OCI-LY1 (cell line): ENCODE measurements around the gene TIPIN.
"Not testable (repeated sequence)": the region's sequence is repeated elsewhere in the genome, so short reads cannot be mapped to it uniquely, and the experiment has no call there.

Experiments used
- H2AFZ ChIP-seq: fragments of 200-600 bp; sonication (generic), shearing (Covaris generic); 2 replicates; pipeline ENCODE4 v1.6.0; 2014; ENCODE audit warnings: antibody characterized with exemption, mild to moderate bottlenecking, low read length
- H3F3A ChIP-seq: fragments of 200-600 bp; sonication (generic), shearing (Covaris generic); 2 replicates; pipeline ENCODE4 v1.6.0; 2014; ENCODE audit warnings: mild to moderate bottlenecking, antibody characterized with exemption, low read length, moderate library complexity; ENCODE audit not compliant: insufficient read depth
- H3K27ac ChIP-seq: fragments of 200-600 bp; sonication (generic); 2 replicates; pipeline ENCODE4 v1.5.1; 2014; ENCODE audit warnings: low read length, mixed run types, mild to moderate bottlenecking, low read depth; ENCODE audit not compliant: poor library complexity, severe bottlenecking
- H3K27me3 ChIP-seq: fragments of 200-600 bp; sonication (generic); 2 replicates; pipeline ENCODE4 v1.6.0; 2014; ENCODE audit warnings: antibody characterized with exemption, mild to moderate bottlenecking, low read length, moderate library complexity; ENCODE audit not compliant: insufficient read depth
- H3K36me3 ChIP-seq: fragments of 200-600 bp; sonication (generic); 2 replicates; pipeline ENCODE4 v1.6.1; 2014; ENCODE audit warnings: mild to moderate bottlenecking, antibody characterized with exemption, low read length, moderate library complexity, mixed read lengths; ENCODE audit not compliant: insufficient read depth
- H3K4me1 ChIP-seq: fragments of 200-600 bp; sonication (generic); 2 replicates; pipeline ENCODE4 v1.5.1; 2014; ENCODE audit warnings: mild to moderate bottlenecking, low read length, moderate library complexity; ENCODE audit not compliant: insufficient read depth, severe bottlenecking
- H3K4me2 ChIP-seq: fragments of 200-600 bp; sonication (generic), shearing (Covaris generic); 2 replicates; pipeline ENCODE4 v1.6.1; 2014; ENCODE audit warnings: low read length
- H3K4me3 ChIP-seq: fragments of 200-600 bp; sonication (generic); 2 replicates; pipeline ENCODE4 v1.5.1; 2014; ENCODE audit warnings: low read length, low read depth, mild to moderate bottlenecking, mixed read lengths; ENCODE audit not compliant: poor library complexity, severe bottlenecking
- H3K79me2 ChIP-seq: fragments of 200-600 bp; shearing (Covaris generic); 2 replicates; pipeline ENCODE4 v1.6.1; 2016; ENCODE audit warnings: mixed run types, low read length, mixed read lengths; ENCODE audit not compliant: insufficient read depth
- H3K9ac ChIP-seq: fragments of 200-600 bp; sonication (generic), shearing (Covaris generic); 2 replicates; pipeline ENCODE4 v1.6.1; 2014; ENCODE audit warnings: mild to moderate bottlenecking, low read length, mixed read lengths
- H3K9me2 ChIP-seq: fragments of 200-600 bp; sonication (generic), shearing (Covaris generic); 2 replicates; pipeline ENCODE4 v1.6.1; 2014; ENCODE audit warnings: low read depth, mild to moderate bottlenecking, low read length, mixed read lengths
- H3K9me3 ChIP-seq: fragments of 200-600 bp; shearing (Covaris generic); 2 replicates; pipeline ENCODE4 v1.6.1; 2014; ENCODE audit warnings: low read length, mixed read lengths
- H4K20me1 ChIP-seq: fragments of 200-600 bp; sonication (generic), shearing (Covaris generic); 2 replicates; pipeline ENCODE4 v1.6.0; 2016; ENCODE audit warnings: mild to moderate bottlenecking, low read length; ENCODE audit not compliant: insufficient read depth
- EZH2 ChIP-seq: fragments of 200-600 bp; sonication (generic), shearing (Covaris generic); IDR thresholded peaks from 2 replicates; pipeline ENCODE4 v1.8.0; 2017; ENCODE audit warnings: borderline replicate concordance, mixed run types, mild to moderate bottlenecking, antibody characterized with exemption, low read length, moderate library complexity, mixed read lengths
- TF ChIP-seq, protein P1 (sequence below): fragments of 200-600 bp; sonication (generic), shearing (Covaris generic); IDR thresholded peaks from 2 replicates; pipeline ENCODE4 v1.5.1; 2017; ENCODE audit warnings: mild to moderate bottlenecking, antibody characterized with exemption, low read length, moderate library complexity, mixed read lengths

Gene TIPIN

GRCh38 chr15:66386204-66387123 lies 30.0 kb upstream of the TIPIN start, which contains the start of gene MAP2K1:
TSS of gene MAP2K1 (plus strand) at chr15:66386912. CDS start at chr15:66387348, 436 bp downstream.
- H3K27ac ChIP-seq, result peak within 1 kb of the TSS; percentile 84
- no peaks in the 10 kb centered on the region for H3K9me2 ChIP-seq
- H2AFZ ChIP-seq, result no peak within 1 kb of the TSS
- H3K27me3 ChIP-seq, result no peaks in the 10 kb centered on the region
- peaks cover 52% of the 10 kb centered on the region for H3K4me1 ChIP-seq
- peak within 1 kb of the TSS; percentile 75 for H3K9ac ChIP-seq
- TF ChIP-seq, protein P1, sequence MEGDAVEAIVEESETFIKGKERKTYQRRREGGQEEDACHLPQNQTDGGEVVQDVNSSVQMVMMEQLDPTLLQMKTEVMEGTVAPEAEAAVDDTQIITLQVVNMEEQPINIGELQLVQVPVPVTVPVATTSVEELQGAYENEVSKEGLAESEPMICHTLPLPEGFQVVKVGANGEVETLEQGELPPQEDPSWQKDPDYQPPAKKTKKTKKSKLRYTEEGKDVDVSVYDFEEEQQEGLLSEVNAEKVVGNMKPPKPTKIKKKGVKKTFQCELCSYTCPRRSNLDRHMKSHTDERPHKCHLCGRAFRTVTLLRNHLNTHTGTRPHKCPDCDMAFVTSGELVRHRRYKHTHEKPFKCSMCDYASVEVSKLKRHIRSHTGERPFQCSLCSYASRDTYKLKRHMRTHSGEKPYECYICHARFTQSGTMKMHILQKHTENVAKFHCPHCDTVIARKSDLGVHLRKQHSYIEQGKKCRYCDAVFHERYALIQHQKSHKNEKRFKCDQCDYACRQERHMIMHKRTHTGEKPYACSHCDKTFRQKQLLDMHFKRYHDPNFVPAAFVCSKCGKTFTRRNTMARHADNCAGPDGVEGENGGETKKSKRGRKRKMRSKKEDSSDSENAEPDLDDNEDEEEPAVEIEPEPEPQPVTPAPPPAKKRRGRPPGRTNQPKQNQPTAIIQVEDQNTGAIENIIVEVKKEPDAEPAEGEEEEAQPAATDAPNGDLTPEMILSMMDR, result peak; percentile 79
- no peak for TF ChIP-seq EZH2
- H3K4me2 ChIP-seq, result peak within 1 kb of the TSS; percentile 93
- no peaks in the 10 kb centered on the region for H4K20me1 ChIP-seq
- H3F3A ChIP-seq, result no peaks in the 10 kb centered on the region
- H3K36me3 ChIP-seq, result peaks cover 4% of the 10 kb centered on the region; the same call in 1 of the 2 replicates
- H3K4me3 ChIP-seq, result peak within 1 kb of the TSS; percentile 81
- no peaks in the 10 kb centered on the region for H3K9me3 ChIP-seq
- peaks cover 40% of the 10 kb centered on the region for H3K79me2 ChIP-seq

GRCh38 chr15:66381376-66381775 lies 24.9 kb upstream of the TIPIN start:
- not testable (repeated sequence) for H3K4me3 ChIP-seq

GRCh38 chr15:66378814-66379430 lies 22.4 kb upstream of the TIPIN start:
- Histone ChIP-seq H3K9ac (no peak overlapping the region), H2AFZ (no peak overlapping the region), H3K36me3 (no peaks in the 10 kb centered on the region), H3F3A (no peaks in the 10 kb centered on the region), H4K20me1 (no peaks in the 10 kb centered on the region), H3K4me2 (no peak overlapping the region), H3K4me3 (no peak overlapping the region), H3K79me2 (no peaks in the 10 kb centered on the region), H3K9me2 (no peaks in the 10 kb centered on the region), H3K4me1 (no peaks in the 10 kb centered on the region), H3K9me3 (no peaks in the 10 kb centered on the region), H3K27ac (no peak overlapping the region), H3K27me3 (no peaks in the 10 kb centered on the region)
- TF ChIP-seq EZH2, result no peak
- TF ChIP-seq, protein P1, result no peak

More at GRCh38 chr15:66381376-66381775, 24.9 kb upstream of the TIPIN start:
- not testable (repeated sequence) for H2AFZ ChIP-seq, H3F3A ChIP-seq, H3K27ac ChIP-seq, H4K20me1 ChIP-seq, H3K36me3 ChIP-seq, H3K79me2 ChIP-seq, H3K9ac ChIP-seq, H3K4me2 ChIP-seq, H3K9me2 ChIP-seq, H3K27me3 ChIP-seq, H3K9me3 ChIP-seq
- H3K4me1 ChIP-seq, result peaks cover 14% of the 10 kb centered on the region
